CD4-positive, alpha-beta T cell (primary cell): ENCODE data around the gene CASQ2. TPM values are rescaled to one million over a fixed set of nuclear protein-coding genes. Genes with fewer than 3 reads are reported as not detected.

Source experiments
- ATAC-seq: fragments of 200-7000 bp; cut with Tn5 transposase; one replicate; pipeline ENCODE4 v1.10.0; 2022; ENCODE audit warnings: mild to moderate bottlenecking; ENCODE audit not compliant: poor library complexity
- CTCF ChIA-PET: fragments of 350-600 bp; sonication (Branson Sonifier 250); formaldehyde crosslinking; loops from one replicate; lab custom pipeline; 2021; ENCODE audit warnings: antibody characterized with exemption, inconsistent platforms; lab: Charles Lee
- POLR2A ChIA-PET: fragments of 350-600 bp; sonication (Branson Sonifier 250); formaldehyde crosslinking; loops from one replicate; lab custom pipeline; 2021; ENCODE audit warnings: antibody characterized with exemption, inconsistent platforms; lab: Charles Lee
- DNase-seq, 14 experiments: peaks; one replicate each; pipeline ENCODE4 v3.0.0-alpha.2; 2013 to 2020; ENCODE audit warnings: mixed read lengths in 2 of 14
- H3K27ac ChIP-seq, 2 donors: one replicate each; pipeline versions ENCODE4 v1.5.1 to v1.7.0; 2013; ENCODE audit warnings: low read length in 2 of 2, low read depth in 1 of 2, mild to moderate bottlenecking in 1 of 2
- H3K27me3 ChIP-seq, 2 experiments: 1 replicate in 1 of 2; 2 replicates in 1 of 2; pipeline versions ENCODE4 v1.6.1 to v1.7.0; 2013; ENCODE audit warnings: low read length in 2 of 2, control low read depth in 1 of 2, mild to moderate bottlenecking in 1 of 2, moderate library complexity in 1 of 2; ENCODE audit not compliant: insufficient read depth in 2 of 2, control insufficient read depth in 1 of 2
- H3K36me3 ChIP-seq: one replicate; pipeline ENCODE4 v1.6.1; 2013; ENCODE audit warnings: low read length, control low read depth; ENCODE audit not compliant: insufficient read depth
- H3K4me1 ChIP-seq: one replicate; pipeline ENCODE4 v1.6.1; 2013; ENCODE audit warnings: low read length, control low read depth; ENCODE audit not compliant: insufficient read depth
- H3K4me3 ChIP-seq: one replicate; pipeline ENCODE4 v1.5.1; 2013; ENCODE audit warnings: mild to moderate bottlenecking, low read length, moderate library complexity
- H3K9me3 ChIP-seq, 2 experiments: 1 replicate in 1 of 2; 2 replicates in 1 of 2; pipeline versions ENCODE4 v1.6.1 to v1.7.0; 2013; ENCODE audit warnings: low read length in 2 of 2, mild to moderate bottlenecking in 2 of 2, control low read depth in 1 of 2, moderate library complexity in 1 of 2; ENCODE audit not compliant: control insufficient read depth in 1 of 2, insufficient read depth in 1 of 2
- H3K27ac Mint-ChIP-seq: one replicate; pipeline ENCODE4 v1.8.0; 2020; ENCODE audit warnings: mixed read lengths
- H3K27me3 Mint-ChIP-seq: one replicate; pipeline ENCODE4 v1.8.0; 2021; ENCODE audit warnings: mixed read lengths
- H3K36me3 Mint-ChIP-seq: one replicate; pipeline ENCODE4 v1.8.0; 2021; ENCODE audit warnings: low read depth, mixed read lengths
- H3K4me1 Mint-ChIP-seq: one replicate; pipeline ENCODE4 v1.8.0; 2021; ENCODE audit warnings: low read depth, mixed read lengths
- H3K4me3 Mint-ChIP-seq: one replicate; pipeline ENCODE4 v1.8.0; 2020; ENCODE audit warnings: mild to moderate bottlenecking, mixed read lengths
- H3K9me3 Mint-ChIP-seq: one replicate; pipeline ENCODE4 v1.8.0; 2020; ENCODE audit warnings: mixed read lengths
- CTCF ChIP-seq: fragments of 200-600 bp; IDR thresholded peaks from one replicate; pipeline ENCODE4 v1.8.0; 2022; ENCODE audit warnings: antibody characterized with exemption, mild to moderate bottlenecking
- intact Hi-C, 2 experiments: fragments of 100-400 bp; cut with DNase I in 1 of 2; cut with micrococcal nuclease in 1 of 2; formaldehyde crosslinking; loops; one replicate each; pipeline versions ENCODE4 v1.15.1 to v1.9.0; 2023 to 2025; cut with DNase I, micrococcal nuclease
- total RNA-seq, 174 experiments: library from RNA in 2 of 174; stranded (reverse) in 2 of 174; gene quantifications; one replicate each; pipeline ENCODE4 v1.2.3 and lab custom pipeline; 2021 to 2026

CASQ2 gene
- total RNA-seq, 2 experiments from 2014 or later = not detected

- no peak for DNase-seq
- no peaks in the 10 kb centered on the region for H3K9me3 Mint-ChIP-seq
- Histone ChIP-seq H3K9me3 (no peaks in the 10 kb centered on the region), H3K4me1 (no peaks in the 10 kb centered on the region), H3K4me3 (no peak overlapping the region), H3K27ac (no peak overlapping the region), H3K27me3 (no peaks in the 10 kb centered on the region), H3K36me3 (no peaks in the 10 kb centered on the region)
- H3K4me3 Mint-ChIP-seq = no peak overlapping the region
- no peak for ATAC-seq
- H3K36me3 Mint-ChIP-seq = no peaks in the 10 kb centered on the region
- POLR2A ChIA-PET = no interaction called here
- no peak overlapping the region for H3K27ac Mint-ChIP-seq
- TF ChIP-seq CTCF = no peak
- CTCF ChIA-PET = no interaction called here
- no peaks in the 10 kb centered on the region for H3K27me3 Mint-ChIP-seq
- H3K4me1 Mint-ChIP-seq = no peaks in the 10 kb centered on the region
- intact Hi-C loops = no loop called here
Measured at GRCh38 chr1:115677565-115677964, 90.9 kb downstream of the CASQ2 start.

GRCh38 chr1:115677182-115677555 is 91.3 kb downstream of the CASQ2 start:
- ChIA-PET POLR2A (no interaction called here), CTCF (no interaction called here)
- Histone ChIP-seq H3K27me3 (no peaks in the 10 kb centered on the region), H3K9me3 (no peaks in the 10 kb centered on the region), H3K27ac (no peak overlapping the region), H3K4me3 (no peak overlapping the region), H3K36me3 (no peaks in the 10 kb centered on the region), H3K4me1 (no peaks in the 10 kb centered on the region)
- TF ChIP-seq CTCF = no peak
- DNase-seq (no peak), ATAC-seq (no peak)
- intact Hi-C loops = no loop called here
- H3K27me3 Mint-ChIP-seq = no peaks in the 10 kb centered on the region
- H3K4me1 Mint-ChIP-seq = no peaks in the 10 kb centered on the region
- H3K4me3 Mint-ChIP-seq = no peak overlapping the region
- H3K36me3 Mint-ChIP-seq = no peaks in the 10 kb centered on the region
- no peak overlapping the region for H3K27ac Mint-ChIP-seq
- no peaks in the 10 kb centered on the region for H3K9me3 Mint-ChIP-seq

- ATAC-seq (no peak), DNase-seq (no peak)
- Histone ChIP-seq H3K27me3 (no peaks in the 10 kb centered on the region), H3K9me3 (no peaks in the 10 kb centered on the region), H3K36me3 (no peaks in the 10 kb centered on the region), H3K27ac (no peak overlapping the region), H3K4me1 (no peaks in the 10 kb centered on the region), H3K4me3 (no peak overlapping the region)
- CTCF ChIA-PET = no interaction called here
- Mint-ChIP-seq H3K4me1 (no peaks in the 10 kb centered on the region), H3K27ac (no peak overlapping the region), H3K36me3 (no peaks in the 10 kb centered on the region), H3K9me3 (no peaks in the 10 kb centered on the region), H3K27me3 (no peaks in the 10 kb centered on the region), H3K4me3 (no peak overlapping the region)
- POLR2A ChIA-PET = no interaction called here
- intact Hi-C loops = no loop called here
- TF ChIP-seq CTCF = no peak
Measured at GRCh38 chr1:115676498-115677181, 91.9 kb downstream of the CASQ2 start.
